SU-DHL-6 (cell line): ENCODE measurements around the gene INTS6.

Experiments used
- H2AFZ ChIP-seq: fragments of 200-600 bp; sonication (generic); 2 replicates; pipeline ENCODE4 v1.6.1; 2014; ENCODE audit warnings: low read depth, mild to moderate bottlenecking, moderate library complexity, mixed read lengths, antibody characterized with exemption, low read length; ENCODE audit not compliant: severe bottlenecking
- H3F3A ChIP-seq: fragments of 200-600 bp; shearing (Covaris generic); 2 replicates; pipeline ENCODE4 v1.6.0; 2016; ENCODE audit warnings: antibody characterized with exemption, mild to moderate bottlenecking; ENCODE audit not compliant: insufficient read depth
- H3K27ac ChIP-seq: fragments of 200-600 bp; sonication (generic); 2 replicates; pipeline ENCODE4 v1.5.1; 2016; ENCODE audit warnings: low read depth, mild to moderate bottlenecking, low read length, moderate library complexity, mixed read lengths
- H3K27me3 ChIP-seq: fragments of 200-600 bp; sonication (generic), shearing (Covaris generic); 2 replicates; pipeline ENCODE4 v1.6.0; 2014; ENCODE audit warnings: mild to moderate bottlenecking, low read length
- H3K36me3 ChIP-seq: fragments of 200-600 bp; sonication (generic); 2 replicates; pipeline ENCODE4 v1.6.1; 2014; ENCODE audit warnings: mild to moderate bottlenecking, low read length, mixed read lengths
- H3K4me2 ChIP-seq: fragments of 300-600, 200-600 bp; shearing (Covaris generic), sonication (generic); 2 replicates; pipeline ENCODE4 v1.6.0; 2014; ENCODE audit warnings: low read length, low read depth, mild to moderate bottlenecking; ENCODE audit not compliant: poor library complexity, severe bottlenecking
- H3K4me3 ChIP-seq: fragments of 200-600 bp; sonication (generic); 2 replicates; pipeline ENCODE4 v1.5.1; 2014; ENCODE audit warnings: antibody characterized with exemption, low read length, mild to moderate bottlenecking, mixed read lengths; ENCODE audit not compliant: insufficient read depth, poor library complexity, severe bottlenecking
- H3K79me2 ChIP-seq: fragments of 200-600 bp; sonication (generic); 2 replicates; pipeline ENCODE4 v1.6.1; 2014; ENCODE audit warnings: mild to moderate bottlenecking, low read length, moderate library complexity; ENCODE audit not compliant: insufficient read depth
- H3K9ac ChIP-seq: fragments of 200-600 bp; sonication (generic); 2 replicates; pipeline ENCODE4 v1.7.0; 2014; ENCODE audit warnings: mild to moderate bottlenecking, low read length
- H3K9me2 ChIP-seq: fragments of 200-600 bp; sonication (generic); replicated peaks from 2 replicates; pipeline ENCODE4 v1.6.1; 2014; ENCODE audit warnings: low read length; ENCODE audit not compliant: insufficient read depth
- H3K9me3 ChIP-seq: fragments of 200-600 bp; sonication (generic); 2 replicates; pipeline ENCODE4 v1.6.1; 2014; ENCODE audit warnings: low read length, mixed read lengths; ENCODE audit not compliant: insufficient read depth
- H4K20me1 ChIP-seq: fragments of 200-600 bp; sonication (generic); 2 replicates; pipeline ENCODE4 v1.6.1; 2014; ENCODE audit warnings: low read depth, mild to moderate bottlenecking, antibody characterized with exemption, low read length, moderate library complexity, mixed read lengths
- EZH2phosphoT487 ChIP-seq: fragments of 200-600 bp; sonication (generic), shearing (Covaris generic); conservative IDR thresholded peaks from 2 replicates; pipeline ENCODE4 v1.6.1; 2018; ENCODE audit warnings: mild to moderate bottlenecking, antibody characterized with exemption, low read length, moderate library complexity, mixed read lengths
- TF ChIP-seq, protein P1 (sequence below): fragments of 200-600 bp; sonication (generic); IDR thresholded peaks from one replicate; pipeline ENCODE4 v1.5.1; 2017; ENCODE audit warnings: antibody characterized with exemption, mild to moderate bottlenecking, low read length, moderate library complexity; ENCODE audit not compliant: insufficient read depth, poor library complexity, severe bottlenecking

INTS6 gene

GRCh38 chr13:51501096-51501495, 48.3 kb upstream of the INTS6 start:
- Histone ChIP-seq H3K9me3 (no peaks in the 10 kb centered on the region), H3K4me2 (no peak overlapping the region), H3K4me3 (no peak overlapping the region), H2AFZ (no peak overlapping the region), H3K27ac (no peak overlapping the region), H3K9ac (no peak overlapping the region), H3F3A (no peaks in the 10 kb centered on the region), H4K20me1 (no peaks in the 10 kb centered on the region), H3K9me2 (no peaks in the 10 kb centered on the region), H3K79me2 (no peaks in the 10 kb centered on the region), H3K27me3 (no peaks in the 10 kb centered on the region; the same call in 1 of the 2 replicates), H3K36me3 (no peaks in the 10 kb centered on the region)
- TF ChIP-seq, protein P1, sequence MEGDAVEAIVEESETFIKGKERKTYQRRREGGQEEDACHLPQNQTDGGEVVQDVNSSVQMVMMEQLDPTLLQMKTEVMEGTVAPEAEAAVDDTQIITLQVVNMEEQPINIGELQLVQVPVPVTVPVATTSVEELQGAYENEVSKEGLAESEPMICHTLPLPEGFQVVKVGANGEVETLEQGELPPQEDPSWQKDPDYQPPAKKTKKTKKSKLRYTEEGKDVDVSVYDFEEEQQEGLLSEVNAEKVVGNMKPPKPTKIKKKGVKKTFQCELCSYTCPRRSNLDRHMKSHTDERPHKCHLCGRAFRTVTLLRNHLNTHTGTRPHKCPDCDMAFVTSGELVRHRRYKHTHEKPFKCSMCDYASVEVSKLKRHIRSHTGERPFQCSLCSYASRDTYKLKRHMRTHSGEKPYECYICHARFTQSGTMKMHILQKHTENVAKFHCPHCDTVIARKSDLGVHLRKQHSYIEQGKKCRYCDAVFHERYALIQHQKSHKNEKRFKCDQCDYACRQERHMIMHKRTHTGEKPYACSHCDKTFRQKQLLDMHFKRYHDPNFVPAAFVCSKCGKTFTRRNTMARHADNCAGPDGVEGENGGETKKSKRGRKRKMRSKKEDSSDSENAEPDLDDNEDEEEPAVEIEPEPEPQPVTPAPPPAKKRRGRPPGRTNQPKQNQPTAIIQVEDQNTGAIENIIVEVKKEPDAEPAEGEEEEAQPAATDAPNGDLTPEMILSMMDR = no peak
- no peak for TF ChIP-seq EZH2phosphoT487

DNA sequence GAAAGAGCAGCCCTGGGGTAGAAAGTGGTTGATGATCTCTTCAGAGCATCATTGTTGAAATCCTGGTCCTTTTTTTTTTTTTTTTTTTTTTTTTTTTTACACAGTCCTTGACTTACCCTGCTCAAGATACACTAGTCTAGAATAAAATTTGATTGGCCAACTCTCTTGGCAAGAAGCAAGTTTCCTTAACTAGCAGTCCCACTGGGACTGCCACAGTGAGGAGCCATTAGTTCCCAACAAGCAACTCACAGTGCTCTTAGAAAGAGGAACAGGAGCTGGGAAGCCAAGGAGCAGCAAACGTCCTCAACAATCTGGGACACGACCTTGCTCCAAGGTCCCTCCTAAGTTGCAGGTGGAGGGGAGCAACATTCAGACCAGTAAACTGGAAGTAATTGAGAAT, 47.9 kb upstream of the INTS6 start:
- no peaks in the 10 kb centered on the region for H3K9me2 ChIP-seq
- H3K36me3 ChIP-seq = no peaks in the 10 kb centered on the region
- no peaks in the 10 kb centered on the region for H3K79me2 ChIP-seq
- no peaks in the 10 kb centered on the region for H3K9me3 ChIP-seq
- no peak overlapping the region for H3K4me3 ChIP-seq
- no peaks in the 10 kb centered on the region for H3F3A ChIP-seq
- no peak overlapping the region for H3K27ac ChIP-seq
- H2AFZ ChIP-seq = no peak overlapping the region
- H3K9ac ChIP-seq = no peak overlapping the region
- no peaks in the 10 kb centered on the region; the same call in 1 of the 2 replicates for H3K27me3 ChIP-seq
- no peak for TF ChIP-seq EZH2phosphoT487
- TF ChIP-seq, protein P1 = no peak
- H4K20me1 ChIP-seq = no peaks in the 10 kb centered on the region
- no peak overlapping the region for H3K4me2 ChIP-seq

DNA sequence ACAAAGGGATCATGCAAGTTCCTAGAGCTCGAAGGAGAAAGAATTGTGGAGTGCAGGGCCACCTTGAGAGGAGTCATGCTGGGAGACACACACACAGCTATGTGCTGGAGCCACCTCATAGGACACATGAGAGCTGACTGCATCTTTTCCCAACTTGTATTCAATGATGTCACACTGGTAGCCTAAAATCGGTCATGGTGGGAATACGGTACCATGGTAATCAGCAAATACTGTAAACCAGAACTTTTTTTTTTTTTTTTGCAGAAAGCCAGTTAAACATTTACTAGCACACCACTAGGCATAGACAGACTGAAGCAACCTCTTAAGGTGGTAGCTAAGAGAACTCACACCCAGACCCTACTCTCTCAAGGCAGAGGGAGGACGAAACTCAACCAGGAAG, 47.0 kb upstream of the INTS6 start:
- H3K4me3 ChIP-seq = no peak overlapping the region
- no peak overlapping the region for H3K4me2 ChIP-seq
- H3K9ac ChIP-seq = no peak overlapping the region
- H2AFZ ChIP-seq = no peak overlapping the region
- H3F3A ChIP-seq = no peaks in the 10 kb centered on the region
- no peaks in the 10 kb centered on the region for H3K79me2 ChIP-seq
- no peaks in the 10 kb centered on the region for H3K9me2 ChIP-seq
- TF ChIP-seq, protein P1 = no peak
- no peak for TF ChIP-seq EZH2phosphoT487
- no peaks in the 10 kb centered on the region for H3K27me3 ChIP-seq
- H3K9me3 ChIP-seq = no peaks in the 10 kb centered on the region
- no peaks in the 10 kb centered on the region for H3K36me3 ChIP-seq
- no peak overlapping the region for H3K27ac ChIP-seq
- H4K20me1 ChIP-seq = no peaks in the 10 kb centered on the region
